Skeletal muscle cell (primary cell): ENCODE data around the gene CFAP107.
"Not testable (repeated sequence)": the region's sequence is repeated elsewhere in the genome, so short reads cannot be mapped to it uniquely, and the experiment has no call there.

Experiments used
- DNase-seq: peaks from one replicate; pipeline ENCODE4 v3.0.0-alpha.2; 2010; ENCODE audit warnings: low read depth
- H3K4me3 ChIP-seq: 2 replicates; pipeline ENCODE4 v1.5.1; 2011; ENCODE audit warnings: low read depth, mild to moderate bottlenecking, control low read depth, low read length, moderate library complexity

The CFAP107 gene

DNA sequence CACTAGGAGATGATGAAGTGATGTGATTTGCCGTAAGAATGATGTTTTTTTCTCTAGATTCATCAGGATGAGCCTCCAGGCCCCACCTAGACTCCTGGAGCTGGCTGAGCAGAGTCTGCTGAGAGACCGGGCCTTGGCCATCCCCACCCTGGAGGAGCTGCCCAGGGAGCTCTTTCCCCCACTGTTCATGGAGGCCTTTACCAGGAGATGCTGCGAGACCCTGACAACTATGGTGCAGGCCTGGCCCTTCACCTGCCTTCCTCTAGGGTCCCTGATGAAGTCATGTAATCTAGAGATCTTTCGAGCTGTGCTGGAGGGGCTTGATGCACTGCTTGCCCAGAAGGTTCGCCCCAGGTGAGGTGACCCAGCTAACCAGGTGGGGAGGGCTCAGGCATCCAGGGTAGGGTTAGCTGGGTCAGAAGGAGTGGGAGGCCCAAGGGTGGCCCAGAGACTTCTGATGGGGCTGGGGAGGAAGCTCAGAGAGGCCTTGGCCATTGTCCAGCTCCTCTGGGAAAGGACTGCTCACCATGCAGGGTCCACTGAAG, 28.9 kb downstream of the CFAP107 start:
- DNase-seq, result no peak
- H3K4me3 ChIP-seq, result no peak overlapping the region

- DNase-seq, result no peak
- no peak overlapping the region for H3K4me3 ChIP-seq
Observed at GRCh38 chr1:12775443-12775842, 29.4 kb downstream of the CFAP107 start.

GRCh38 chr1:12776801-12777557, 31.0 kb downstream of the CFAP107 start:
- H3K4me3 ChIP-seq, result no peak overlapping the region
- DNase-seq, result no peak

DNA sequence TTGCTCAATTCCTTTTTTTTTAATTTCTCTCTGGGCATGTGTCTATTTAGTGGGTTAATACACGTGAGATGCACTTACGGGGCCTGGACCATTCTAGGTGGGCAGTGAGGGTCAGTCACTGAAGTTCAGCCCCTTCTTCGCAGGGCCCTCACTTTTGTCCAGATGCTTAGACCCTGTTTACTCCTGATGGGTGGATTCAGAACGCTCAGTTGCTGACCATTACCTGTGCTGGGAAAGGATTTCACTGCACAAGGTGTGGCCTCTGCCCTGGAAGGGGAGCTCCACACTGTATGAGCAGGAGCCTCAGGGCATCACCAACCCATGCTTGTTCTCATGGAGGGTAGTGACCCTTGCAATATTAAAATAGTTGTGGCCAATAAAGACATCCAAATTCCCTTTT, 32.1 kb downstream of the CFAP107 start:
- DNase-seq, result no peak
- H3K4me3 ChIP-seq, result no peak overlapping the region

DNA sequence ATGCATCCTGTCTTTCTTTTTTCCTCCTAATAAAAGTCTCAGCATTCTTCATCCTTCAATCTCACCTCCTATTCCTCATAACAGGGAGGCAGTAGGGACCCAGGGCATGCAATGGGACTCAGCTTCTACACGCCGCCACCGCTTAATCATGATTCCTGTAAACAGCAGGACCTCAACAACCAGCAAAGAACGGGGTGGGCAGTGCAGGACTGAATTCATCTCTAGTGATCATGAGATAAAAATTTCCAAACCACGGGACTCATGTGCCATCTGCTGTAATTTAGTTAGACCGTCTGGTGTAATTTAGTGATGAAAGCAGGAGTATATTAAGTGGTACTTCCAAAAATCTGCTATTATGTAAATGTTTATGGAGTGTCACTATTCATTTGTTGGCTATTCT, 32.9 kb downstream of the CFAP107 start:
- no peak for DNase-seq
- no peak overlapping the region for H3K4me3 ChIP-seq

GRCh38 chr1:12781488-12781887, 35.5 kb downstream of the CFAP107 start:
- DNase-seq, H3K4me3 ChIP-seq: not testable (repeated sequence)

DNA sequence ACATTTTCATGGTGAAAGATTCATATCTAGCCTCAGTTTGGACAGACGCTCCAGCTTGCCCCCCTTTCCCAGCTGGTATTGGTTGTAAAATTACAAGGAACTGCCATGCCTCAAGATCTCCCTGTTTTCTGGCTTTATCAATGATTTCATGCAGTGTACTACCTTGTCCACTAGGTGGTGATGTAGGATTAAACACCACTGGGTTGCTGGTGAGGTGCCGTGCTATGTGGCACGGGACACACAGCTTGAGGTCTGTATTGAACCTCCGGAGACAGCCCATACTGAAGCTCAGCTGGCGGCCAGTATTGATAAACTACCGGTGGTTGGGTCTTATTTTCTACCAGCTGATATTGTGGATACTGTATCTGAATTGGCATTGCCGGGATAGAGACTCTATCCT, 37.8 kb downstream of the CFAP107 start:
- DNase-seq, result not testable (repeated sequence)

DNA sequence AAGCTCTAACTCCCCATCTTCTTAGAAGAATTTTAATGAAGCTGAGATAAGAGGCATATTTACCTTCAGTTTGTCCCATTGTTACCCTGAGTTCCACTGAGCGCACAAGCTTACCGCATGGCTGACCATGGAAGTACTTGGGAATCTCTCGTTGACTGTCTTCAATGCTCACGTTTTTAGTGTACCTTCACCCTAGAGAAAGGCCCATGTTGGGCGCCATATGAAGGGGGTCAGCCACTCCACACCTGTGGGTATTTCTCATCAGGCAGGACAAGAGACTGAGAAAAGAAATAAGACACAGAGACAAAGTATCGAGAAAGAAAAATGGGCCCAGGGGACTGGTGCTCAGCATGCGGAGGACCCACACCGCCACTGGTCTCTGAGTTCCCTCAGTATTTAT, 38.7 kb downstream of the CFAP107 start:
- not testable (repeated sequence) for H3K4me3 ChIP-seq, DNase-seq

More for the DNA sequence above, 37.8 kb downstream of the CFAP107 start:
- H3K4me3 ChIP-seq, result not testable (repeated sequence)

GRCh38 chr1:12791097-12791496, 45.1 kb downstream of the CFAP107 start, which contains the start of gene PRAMEF1:
Gene PRAMEF1 (plus strand): TSS chr1:12791397. CDS start chr1:12793228, 1,831 bp downstream.
- DNase-seq, H3K4me3 ChIP-seq: not testable (repeated sequence)

GRCh38 chr1:12798911-12799310, 52.9 kb downstream of the CFAP107 start:
- no peak overlapping the region for H3K4me3 ChIP-seq
- DNase-seq, result no peak

- DNase-seq, result no peak
- no peak overlapping the region for H3K4me3 ChIP-seq
Observed at GRCh38 chr1:12799730-12800129, 53.7 kb downstream of the CFAP107 start.

GRCh38 chr1:12809933-12810332, 63.9 kb downstream of the CFAP107 start:
- no peak for DNase-seq
- H3K4me3 ChIP-seq, result no peak overlapping the region

GRCh38 chr1:12810691-12811408, 64.8 kb downstream of the CFAP107 start:
- DNase-seq, result no peak
- H3K4me3 ChIP-seq, result no peak overlapping the region

GRCh38 chr1:12811409-12811784, 65.4 kb downstream of the CFAP107 start:
- no peak for DNase-seq
- H3K4me3 ChIP-seq, result no peak overlapping the region
